Omental fat pad (tissue), 4 donors: ENCODE results near the gene ILDR2. TPM values are rescaled to one million over a fixed set of nuclear protein-coding genes. Genes with fewer than 3 reads are reported as not detected.

Experiments
- ATAC-seq: fragments of 150-250 bp; one replicate; pipeline ENCODE4 v1.9.1; 2016; ENCODE audit warnings: mild to moderate bottlenecking, moderate library complexity; ENCODE audit not compliant: low FRiP score
- DNase-seq: peaks from one replicate; pipeline ENCODE4 v3.0.0-alpha.2; 2019; ENCODE audit warnings: low spot score
- CTCF ChIP-seq, 3 donors: fragments of 450-650 bp; IDR thresholded peaks; one replicate each; pipeline ENCODE4 v1.5.1; 2016 to 2017; ENCODE audit warnings: antibody characterized with exemption in 3 of 3, mild to moderate bottlenecking in 3 of 3, moderate library complexity in 2 of 3
- total RNA-seq, 4 donors: library from RNA; depleted of rRNA; stranded (reverse); fragments of >200 nt; gene quantifications; one replicate each; pipeline ENCODE4 v1.1.0, GENCODE V29; 2016

ILDR2 gene
- total RNA-seq, 4 donors from 2014 or later, result 3.5 to 15.3 (median 6.1) TPM; not detected in 1

- no peak for TF ChIP-seq CTCF (IDR thresholded peaks at IDR 0.05)
- no peak for DNase-seq
- no peak for ATAC-seq
These were observed 59.4 kb downstream of the ILDR2 start for GRCh38 chr1:166915941-166916340.

GRCh38 chr1:166915042-166915441, 60.3 kb downstream of the ILDR2 start:
- DNase-seq (no peak), ATAC-seq (no peak)
- no peak for TF ChIP-seq CTCF (IDR thresholded peaks at IDR 0.05)

- no peak for TF ChIP-seq CTCF (IDR thresholded peaks at IDR 0.05)
- DNase-seq (no peak), ATAC-seq (no peak)
These were observed 61.2 kb downstream of the ILDR2 start for GRCh38 chr1:166914111-166914510.

- no peak for TF ChIP-seq CTCF (IDR thresholded peaks at IDR 0.05)
- ATAC-seq (no peak), DNase-seq (no peak)
These were observed 63.7 kb downstream of the ILDR2 start for GRCh38 chr1:166911624-166912023.

GRCh38 chr1:166910396-166910994, 64.8 kb downstream of the ILDR2 start:
- no peak for DNase-seq
- ATAC-seq, result peak; percentile 88
- TF ChIP-seq CTCF (IDR thresholded peaks at IDR 0.05), result no peak

GRCh38 chr1:166908942-166909341, 66.4 kb downstream of the ILDR2 start:
- no peak for TF ChIP-seq CTCF (IDR thresholded peaks at IDR 0.05)
- ATAC-seq, result no peak
- DNase-seq, result no peak

- TF ChIP-seq CTCF (IDR thresholded peaks at IDR 0.05), result no peak
- DNase-seq (no peak), ATAC-seq (no peak)
These were observed 67.6 kb downstream of the ILDR2 start for GRCh38 chr1:166907763-166908162.
